Endothelial cell of umbilical vein (primary cell): ENCODE data around the gene PDGFRB. TPM values are rescaled to one million over a fixed set of nuclear protein-coding genes. Genes with fewer than 3 reads are reported as not detected.

Experiments
- BruUV-seq: library from RNA; stranded (reverse); fragments of 400-500 nt; replicated peaks from 2 replicates; lab custom pipeline; 2021; lab: Mats Ljungman, UMichigan
- CTCF ChIA-PET: fragments of 300-600, 350-600 bp; sonication (Branson Sonifier 250); formaldehyde crosslinking; loops from one replicate; lab custom pipeline; 2021; ENCODE audit warnings: antibody characterized with exemption, inconsistent platforms; lab: Charles Lee
- POLR2A ChIA-PET: fragments of 300-600, 350-600 bp; sonication (Branson Sonifier 250); formaldehyde crosslinking; loops from one replicate; lab custom pipeline; 2021; ENCODE audit warnings: antibody characterized with exemption, inconsistent platforms; lab: Charles Lee
- DNase-seq: peaks from one replicate; pipeline ENCODE4 v3.0.0-alpha.2; 2011; ENCODE audit warnings: low read depth, low spot score
- FAIRE-seq: peaks from 2 replicates; lab custom pipeline; 2011; peaks lifted over from hg19 to GRCh38; lab: Jason Lieb, UNC
- H2AFZ ChIP-seq: 2 replicates; pipeline ENCODE4 v1.6.0; 2012; ENCODE audit warnings: low read depth, low read length, control low read depth, inconsistent platforms
- H3K27ac ChIP-seq: 2 replicates; pipeline ENCODE4 v1.5.1; 2011; ENCODE audit warnings: low read depth, mild to moderate bottlenecking, control low read depth, low read length, moderate library complexity; ENCODE audit not compliant: insufficient read depth
- H3K27me3 ChIP-seq, 2 experiments: 2 replicates each; pipeline versions ENCODE4 v1.6.0 to v1.6.1; 2011; ENCODE audit warnings: low read length in 2 of 2, mixed read lengths in 1 of 2; ENCODE audit not compliant: control insufficient read depth in 2 of 2, insufficient read depth in 2 of 2
- H3K36me3 ChIP-seq, 2 experiments: 2 replicates in 1 of 2; 3 replicates in 1 of 2; pipeline ENCODE4 v1.5.1; 2011; ENCODE audit warnings: low read length in 2 of 2, mild to moderate bottlenecking in 1 of 2, moderate library complexity in 1 of 2; ENCODE audit not compliant: control insufficient read depth in 2 of 2, insufficient read depth in 2 of 2; ENCODE audit errors: extremely low read depth in 1 of 2
- H3K4me1 ChIP-seq: 3 replicates; pipeline ENCODE4 v1.5.1; 2011; ENCODE audit warnings: mild to moderate bottlenecking, low read length; ENCODE audit not compliant: control insufficient read depth, insufficient read depth; ENCODE audit errors: extremely low read depth
- H3K4me2 ChIP-seq: 2 replicates; pipeline ENCODE4 v1.6.1; 2011; ENCODE audit warnings: low read length, control low read depth, mixed read lengths; ENCODE audit not compliant: insufficient read depth
- H3K4me3 ChIP-seq, 3 experiments: fragments of 200-600 bp in 1 of 3; sonication (generic), shearing (Covaris generic) in 1 of 3; replicated peaks in 1 of 3; 2 replicates each; pipeline ENCODE4 v1.5.1; 2011 to 2016; ENCODE audit warnings: control low read depth in 3 of 3, low read length in 3 of 3, mild to moderate bottlenecking in 2 of 3, inconsistent platforms in 1 of 3, low read depth in 1 of 3, moderate library complexity in 1 of 3; ENCODE audit not compliant: insufficient read depth in 1 of 3
- H3K79me2 ChIP-seq: 2 replicates; pipeline ENCODE4 v1.6.0; 2012; ENCODE audit warnings: low read length, inconsistent platforms; ENCODE audit not compliant: control insufficient read depth, insufficient read depth
- H3K9ac ChIP-seq: replicated peaks from 2 replicates; pipeline ENCODE3; 2011; ENCODE audit warnings: low read length, control low read depth; ENCODE audit not compliant: insufficient read depth; ENCODE audit errors: extremely low read depth
- H3K9me1 ChIP-seq: replicated peaks from 3 replicates; pipeline ENCODE4 v1.6.0; 2011; ENCODE audit warnings: mild to moderate bottlenecking, low read length; ENCODE audit not compliant: control insufficient read depth, insufficient read depth; ENCODE audit errors: extremely low read depth
- H3K9me3 ChIP-seq: replicated peaks from 2 replicates; pipeline ENCODE4 v1.5.1; 2012; ENCODE audit warnings: low read length, inconsistent platforms; ENCODE audit not compliant: control insufficient read depth, insufficient read depth
- H4K20me1 ChIP-seq: replicated peaks from 2 replicates; pipeline ENCODE3; 2011; ENCODE audit warnings: mild to moderate bottlenecking, low read length; ENCODE audit not compliant: control insufficient read depth, insufficient read depth; ENCODE audit errors: extremely low read depth
- CTCF ChIP-seq, 2 donors: IDR thresholded peaks; 1 replicate in 1 of 2; 2 replicates in 1 of 2; pipeline ENCODE4 v1.5.1; 2011; ENCODE audit warnings: low read length in 2 of 2, mild to moderate bottlenecking in 2 of 2, moderate library complexity in 2 of 2, control low read depth in 1 of 2, inconsistent platforms in 1 of 2, low read depth in 1 of 2; ENCODE audit not compliant: insufficient read depth in 1 of 2; ENCODE audit errors: extremely low read depth in 1 of 2
- EZH2 ChIP-seq: IDR thresholded peaks from 2 replicates; pipeline ENCODE4 v1.6.1; 2012; ENCODE audit warnings: borderline replicate concordance, low read depth, mild to moderate bottlenecking, moderate library complexity, low read length, inconsistent platforms; ENCODE audit not compliant: severe bottlenecking
- GATA2 ChIP-seq: IDR thresholded peaks from 2 replicates; pipeline ENCODE4 v1.7.0; 2011; ENCODE audit warnings: low read depth, mild to moderate bottlenecking, moderate library complexity, mixed read lengths, low read length; ENCODE audit not compliant: insufficient read length, insufficient read depth
- JUN ChIP-seq: IDR thresholded peaks from 2 replicates; pipeline ENCODE4 v1.6.1; 2011; ENCODE audit warnings: borderline replicate concordance, low read depth; ENCODE audit not compliant: insufficient read length, insufficient read depth
- MYC ChIP-seq: IDR thresholded peaks from one replicate; pipeline ENCODE4 v1.6.1; 2011; ENCODE audit warnings: mild to moderate bottlenecking, low read depth, low read length
- POLR2AphosphoS5 ChIP-seq: IDR thresholded peaks from 2 replicates; pipeline ENCODE4 v1.6.1; 2012; ENCODE audit warnings: low read depth, mild to moderate bottlenecking, control low read depth, low read length, moderate library complexity; ENCODE audit not compliant: insufficient read depth
- dilution Hi-C: fragments of 300-500 bp; cut with MboI; formaldehyde crosslinking; loops from one replicate; pipeline ENCODE4 v1.15.0; 2019; ENCODE audit warnings: low sequenced_read_pairs; ENCODE audit not compliant: extremely low pct_ligation_motif_present
- intact Hi-C: fragments of 100-400 bp; cut with micrococcal nuclease; formaldehyde crosslinking; loops from one replicate; pipeline ENCODE4 v1.10.0; 2022
- polyA plus RNA-seq, 4 experiments: library from polyadenylated mRNA; depleted of rRNA in 3 of 4; stranded (reverse) in 3 of 4; unstranded in 1 of 4; fragments of >200 nt; gene quantifications; 2 replicates each; pipeline versions ENCODE4 v1.2.1 to v1.2.3, GENCODE V29; 2011 to 2012; ENCODE audit warnings: missing spikeins in 1 of 4
- total RNA-seq: library from RNA; stranded (reverse); gene quantifications from 2 replicates; pipeline ENCODE4 v1.2.3, GENCODE V29; 2021
- TF ChIP-seq, protein P1 (sequence below): IDR thresholded peaks from 2 replicates; pipeline ENCODE4 v1.6.1; 2011; ENCODE audit not compliant: insufficient read depth, insufficient read length

The PDGFRB gene
- total and polyA plus RNA-seq, 2 donors (not counting 3 experiments of a cell fraction or from before 2014, with no cell fraction given) = 1.4 to 1.7 TPM

DNA sequence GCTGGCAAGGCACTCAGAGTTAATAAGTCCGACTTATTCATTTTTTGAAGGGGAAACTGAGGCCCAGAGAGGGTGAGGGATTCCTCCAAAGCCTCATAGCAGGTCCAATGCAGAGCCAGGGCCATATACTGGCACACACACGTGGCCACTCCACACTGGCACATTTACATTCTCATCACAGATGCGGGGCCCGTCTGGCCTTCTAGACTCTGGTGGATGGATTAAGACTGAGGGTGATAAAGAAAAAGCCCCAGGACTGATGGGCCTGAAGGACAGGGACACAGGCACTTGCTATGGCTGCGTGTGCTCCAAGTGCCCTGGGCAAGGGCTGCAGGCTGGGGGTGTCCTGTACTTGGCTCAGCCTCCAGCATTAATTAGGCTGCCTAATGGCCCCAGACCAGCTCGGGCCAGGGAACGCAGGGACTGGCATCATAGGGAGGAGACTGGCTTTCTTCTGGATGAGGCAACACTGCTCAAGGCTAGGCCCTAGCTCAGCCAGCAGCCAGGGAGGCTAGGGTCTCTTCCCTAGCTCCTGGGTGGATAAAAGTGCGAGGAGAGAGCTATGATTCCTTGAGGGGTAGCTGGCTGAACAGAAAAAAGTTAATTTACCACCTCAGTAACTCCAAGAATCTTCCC lies 40.8 kb downstream of the PDGFRB start:
- dilution Hi-C loops = no loop called here
- CTCF ChIA-PET = interaction anchor here (1.0 to 1.2 kb wide), 2 partner anchors 10 to 39 kb away, joined by 3 read pairs; no protein-coding TSS in a partner anchor

More for the DNA sequence above, 40.8 kb downstream of the PDGFRB start:
- POLR2A ChIA-PET = no interaction called here
- no peak overlapping the region for H3K4me3 ChIP-seq
- H3K27ac ChIP-seq = no peak overlapping the region
- no peaks in the 10 kb centered on the region for H3K9me3 ChIP-seq
- H2AFZ ChIP-seq = no peak overlapping the region
- TF ChIP-seq MYC (no peak), CTCF (IDR thresholded peaks at IDR 0.05; ENCODE audit: extremely low read depth in 1 of 2, insufficient read depth in 1 of 2, low read depth in 1 of 2, low read length in 2 of 2) (no peak), JUN (no peak), POLR2AphosphoS5 (no peak), EZH2 (no peak), GATA2 (no peak)
- TF ChIP-seq, protein P1, sequence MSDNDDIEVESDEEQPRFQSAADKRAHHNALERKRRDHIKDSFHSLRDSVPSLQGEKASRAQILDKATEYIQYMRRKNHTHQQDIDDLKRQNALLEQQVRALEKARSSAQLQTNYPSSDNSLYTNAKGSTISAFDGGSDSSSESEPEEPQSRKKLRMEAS = no peak
- FAIRE-seq = no peak
- peaks cover 1% of the 10 kb centered on the region for H3K4me1 ChIP-seq
- no peaks in the 10 kb centered on the region for H4K20me1 ChIP-seq
- peaks cover 0 to 2% of the 10 kb centered on the region in 2 experiments for H3K27me3 ChIP-seq
- no peak overlapping the region for H3K4me2 ChIP-seq
- BruUV-seq = no TSS peak
- intact Hi-C loops = no loop called here
- no peak overlapping the region for H3K9ac ChIP-seq
- no peak for DNase-seq
- no peaks in the 10 kb centered on the region for H3K79me2 ChIP-seq
- no peaks in the 10 kb centered on the region for H3K9me1 ChIP-seq
- no peaks in the 10 kb centered on the region for H3K36me3 ChIP-seq
